B cell (primary cell): ENCODE data around the gene KTI12. TPM values are rescaled to one million over a fixed set of nuclear protein-coding genes. Genes with fewer than 3 reads are reported as not detected.

Source experiments
- ATAC-seq: fragments of 200-7000 bp; cut with Tn5 transposase; one replicate; pipeline ENCODE4 v1.10.0; 2021; ENCODE audit warnings: low read depth, mild to moderate bottlenecking, moderate number of reproducible peaks, moderate library complexity
- CTCF ChIA-PET: fragments of 350-600 bp; sonication (Branson Sonifier 250); formaldehyde crosslinking; loops from one replicate; lab custom pipeline; 2021; ENCODE audit warnings: antibody characterized with exemption, inconsistent platforms; lab: Charles Lee
- POLR2A ChIA-PET: fragments of 350-600 bp; sonication (Branson Sonifier 250); formaldehyde crosslinking; loops from one replicate; lab custom pipeline; 2021; ENCODE audit warnings: antibody characterized with exemption; lab: Charles Lee
- DNase-seq: peaks from one replicate; pipeline ENCODE4 v3.0.0; 2013
- H2AFZ ChIP-seq: 2 replicates; pipeline ENCODE4 v1.6.1; 2012; ENCODE audit warnings: mild to moderate bottlenecking, low read depth, low read length; ENCODE audit not compliant: insufficient read depth, poor library complexity, severe bottlenecking
- H3K27ac ChIP-seq, 2 donors: 1 replicate in 1 of 2; 2 replicates in 1 of 2; pipeline ENCODE4 v1.5.1; 2012 to 2013; ENCODE audit warnings: low read length in 2 of 2, mild to moderate bottlenecking in 2 of 2, moderate library complexity in 1 of 2
- H3K27me3 ChIP-seq, 4 experiments: fragments of 200-600 bp in 1 of 4; sonication (generic) in 1 of 4; replicated peaks in 1 of 4; 1 replicate in 2 of 4; 2 replicates in 2 of 4; pipeline versions ENCODE4 v1.6.1 to v1.7.0; 2013 to 2016; ENCODE audit warnings: low read length in 3 of 4, mild to moderate bottlenecking in 2 of 4, mixed read lengths in 1 of 4, moderate library complexity in 1 of 4; ENCODE audit not compliant: insufficient read depth in 4 of 4, control insufficient read depth in 3 of 4; ENCODE audit errors: control extremely low read depth in 1 of 4
- H3K36me3 ChIP-seq, 2 experiments: replicated peaks in 1 of 2; 1 replicate in 1 of 2; 2 replicates in 1 of 2; pipeline versions ENCODE4 v1.6.1 to v1.7.1; 2013; ENCODE audit warnings: low read length in 1 of 2; ENCODE audit not compliant: insufficient read depth in 2 of 2, control insufficient read depth in 1 of 2; ENCODE audit errors: control extremely low read depth in 1 of 2, extremely low read depth in 1 of 2
- H3K4me1 ChIP-seq, 2 donors: fragments of 200-600 bp in 1 of 2; sonication (generic) in 1 of 2; 1 replicate in 1 of 2; 2 replicates in 1 of 2; pipeline versions ENCODE4 v1.5.1 to v1.6.1; 2013 to 2017; ENCODE audit warnings: low read length in 2 of 2; ENCODE audit not compliant: control insufficient read depth in 2 of 2, insufficient read depth in 2 of 2
- H3K4me2 ChIP-seq: replicated peaks from 2 replicates; pipeline ENCODE3; 2012; ENCODE audit warnings: mild to moderate bottlenecking, low read depth, low read length; ENCODE audit not compliant: poor library complexity, severe bottlenecking
- H3K4me3 ChIP-seq, 5 experiments: fragments of 200-600 bp in 1 of 5; sonication (generic) in 1 of 5; 1 replicate in 3 of 5; 2 replicates in 2 of 5; pipeline versions ENCODE4 v1.5.1 to v1.7.0; 2011 to 2016; ENCODE audit warnings: low read length in 4 of 5, mild to moderate bottlenecking in 4 of 5, low read depth in 2 of 5, control low read depth in 1 of 5, moderate library complexity in 1 of 5; ENCODE audit not compliant: insufficient read depth in 1 of 5; ENCODE audit errors: control extremely low read depth in 1 of 5, extremely low read depth in 1 of 5
- H3K79me2 ChIP-seq: fragments of 200-600 bp; sonication (generic); one replicate; pipeline ENCODE4 v1.6.0; 2016; ENCODE audit warnings: low read length; ENCODE audit not compliant: control insufficient read depth, insufficient read depth
- H3K9ac ChIP-seq: fragments of 200-600 bp; sonication (generic); 2 replicates; pipeline ENCODE4 v1.6.1; 2017; ENCODE audit warnings: mild to moderate bottlenecking, low read length, moderate library complexity
- H3K9me3 ChIP-seq, 3 donors: one replicate each; pipeline versions ENCODE4 v1.6.1 to v1.7.1; 2013; ENCODE audit warnings: low read length in 2 of 3; ENCODE audit not compliant: control insufficient read depth in 2 of 3, insufficient read depth in 1 of 3; ENCODE audit errors: control extremely low read depth in 1 of 3
- H4K20me1 ChIP-seq: 2 replicates; pipeline ENCODE4 v1.6.0; 2012; ENCODE audit warnings: mild to moderate bottlenecking, low read length; ENCODE audit not compliant: insufficient read depth, control insufficient read depth, poor library complexity, severe bottlenecking
- H3K27ac Mint-ChIP-seq: one replicate; pipeline ENCODE4 v1.8.0; 2021; ENCODE audit warnings: mixed read lengths
- H3K27me3 Mint-ChIP-seq: one replicate; pipeline ENCODE4 v1.8.0; 2021; ENCODE audit warnings: mixed read lengths
- H3K4me1 Mint-ChIP-seq: one replicate; pipeline ENCODE4 v1.8.0; 2021; ENCODE audit warnings: mixed read lengths
- H3K4me3 Mint-ChIP-seq: one replicate; pipeline ENCODE4 v1.8.0; 2021; ENCODE audit warnings: mixed read lengths
- H3K9me3 Mint-ChIP-seq: one replicate; pipeline ENCODE4 v1.8.0; 2022; ENCODE audit warnings: mixed read lengths; ENCODE audit not compliant: insufficient read depth
- EZH2 ChIP-seq: IDR thresholded peaks from 2 replicates; pipeline ENCODE4 v1.6.1; 2012; ENCODE audit warnings: borderline replicate concordance, low read depth, mild to moderate bottlenecking, moderate library complexity, low read length; ENCODE audit not compliant: insufficient read depth, poor library complexity, severe bottlenecking
- WGBS: methylation state at CpG from one replicate; pipeline ENCODE4 v1.1.5; 2013; ENCODE audit warnings: missing lambda C conversion rate; ENCODE audit not compliant: insufficient coverage; 5-methylcytosine and 5-hydroxymethylcytosine counted together
- intact Hi-C: fragments of 100-400 bp; cut with micrococcal nuclease; formaldehyde crosslinking; loops from one replicate; pipeline ENCODE4 v1.10.0; 2022
- polyA plus RNA-seq: library from polyadenylated mRNA; depleted of rRNA; stranded (reverse); fragments of >200 nt; gene quantifications from 2 replicates; pipeline ENCODE4 v1.2.3, GENCODE V29; 2012
- total RNA-seq, 2 donors: library from RNA; stranded (reverse); fragments of 120-200 nt in 1 of 2; gene quantifications; 1 replicate in 1 of 2; 2 replicates in 1 of 2; pipeline versions ENCODE4 v1.2.3 to v1.2.4, GENCODE V29; 2013 to 2022
- TF ChIP-seq, protein P1 (sequence below): fragments of 200-600 bp; IDR thresholded peaks from one replicate; pipeline ENCODE4 v1.8.0; 2022; ENCODE audit warnings: antibody characterized with exemption, mild to moderate bottlenecking

Gene KTI12
- total and polyA plus RNA-seq, 2 donors (not counting 1 experiment from before 2014, with no cell fraction given) = 14.7 to 22.5 TPM

DNA sequence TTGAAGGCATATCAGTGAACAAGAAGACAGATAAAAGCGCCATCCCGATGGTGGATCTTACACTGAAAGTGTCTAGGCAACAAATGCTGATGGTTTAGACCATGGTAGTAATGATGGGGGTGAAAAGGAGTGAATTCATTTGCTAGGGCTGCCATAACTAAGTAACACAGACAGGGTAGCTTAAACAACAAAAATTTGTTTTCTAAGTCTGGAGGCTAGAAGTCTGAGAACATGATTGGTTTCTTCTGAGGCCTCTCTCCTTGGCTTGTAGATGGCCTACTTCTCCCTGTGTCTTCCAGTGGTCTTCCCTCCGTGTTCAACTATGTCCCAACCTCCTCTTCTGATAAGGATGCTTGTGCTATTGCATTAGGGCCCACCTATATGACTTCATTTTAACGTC is 29.7 kb downstream of the KTI12 start:
- no peaks in the 10 kb centered on the region for H3K36me3 ChIP-seq
- H4K20me1 ChIP-seq = no peaks in the 10 kb centered on the region
- ChIA-PET POLR2A (no interaction called here), CTCF (interaction anchor here (3.2 kb wide), 1 partner anchor 106 kb away, joined by 20 read pairs; no protein-coding TSS in a partner anchor)
- Mint-ChIP-seq H3K27ac (no peak overlapping the region), H3K4me1 (no peaks in the 10 kb centered on the region), H3K27me3 (peaks cover 28% of the 10 kb centered on the region), H3K4me3 (no peak overlapping the region), H3K9me3 (no peaks in the 10 kb centered on the region)
- no peak overlapping the region for H3K4me2 ChIP-seq
- H3K4me1 ChIP-seq = no peaks in the 10 kb centered on the region
- WGBS = 61% methylated on average over 3 of the region's 4 CpGs
- no peak overlapping the region for H2AFZ ChIP-seq
- peaks cover 0 to 11% (median 0%) of the 10 kb centered on the region in 4 experiments for H3K27me3 ChIP-seq
- ATAC-seq = no peak
- no peaks in the 10 kb centered on the region for H3K9me3 ChIP-seq
- no peak overlapping the region for H3K4me3 ChIP-seq
- no peaks in the 10 kb centered on the region for H3K79me2 ChIP-seq
- DNase-seq = no peak
- H3K9ac ChIP-seq = no peak overlapping the region
- intact Hi-C loops = no loop called here
- no peak for TF ChIP-seq EZH2
- TF ChIP-seq, protein P1, sequence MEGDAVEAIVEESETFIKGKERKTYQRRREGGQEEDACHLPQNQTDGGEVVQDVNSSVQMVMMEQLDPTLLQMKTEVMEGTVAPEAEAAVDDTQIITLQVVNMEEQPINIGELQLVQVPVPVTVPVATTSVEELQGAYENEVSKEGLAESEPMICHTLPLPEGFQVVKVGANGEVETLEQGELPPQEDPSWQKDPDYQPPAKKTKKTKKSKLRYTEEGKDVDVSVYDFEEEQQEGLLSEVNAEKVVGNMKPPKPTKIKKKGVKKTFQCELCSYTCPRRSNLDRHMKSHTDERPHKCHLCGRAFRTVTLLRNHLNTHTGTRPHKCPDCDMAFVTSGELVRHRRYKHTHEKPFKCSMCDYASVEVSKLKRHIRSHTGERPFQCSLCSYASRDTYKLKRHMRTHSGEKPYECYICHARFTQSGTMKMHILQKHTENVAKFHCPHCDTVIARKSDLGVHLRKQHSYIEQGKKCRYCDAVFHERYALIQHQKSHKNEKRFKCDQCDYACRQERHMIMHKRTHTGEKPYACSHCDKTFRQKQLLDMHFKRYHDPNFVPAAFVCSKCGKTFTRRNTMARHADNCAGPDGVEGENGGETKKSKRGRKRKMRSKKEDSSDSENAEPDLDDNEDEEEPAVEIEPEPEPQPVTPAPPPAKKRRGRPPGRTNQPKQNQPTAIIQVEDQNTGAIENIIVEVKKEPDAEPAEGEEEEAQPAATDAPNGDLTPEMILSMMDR = no peak
- H3K27ac ChIP-seq = no peak overlapping the region

- ATAC-seq (peak; percentile 97), DNase-seq (peak; percentile 82)
- H3K4me3 Mint-ChIP-seq = no peak overlapping the region
- Histone ChIP-seq H3K9ac (no peak overlapping the region), H3K79me2 (no peaks in the 10 kb centered on the region), H4K20me1 (no peaks in the 10 kb centered on the region), H3K27ac (no peak overlapping the region), H3K36me3 (no peaks in the 10 kb centered on the region), H3K27me3 (peaks cover 0 to 7% (median 0%) of the 10 kb centered on the region in 4 experiments), H3K9me3 (no peaks in the 10 kb centered on the region), H3K4me3 (no peak overlapping the region), H2AFZ (no peak overlapping the region), H3K4me1 (no peaks in the 10 kb centered on the region), H3K4me2 (no peak overlapping the region)
- CTCF ChIA-PET = interaction anchor here (0.6 to 4.5 kb wide), 2 partner anchors 68 to 105 kb away, joined by 3 to 47 read pairs; no protein-coding TSS in a partner anchor
- intact Hi-C loops = no loop called here
- peaks cover 30% of the 10 kb centered on the region for H3K27me3 Mint-ChIP-seq
- no peak overlapping the region for H3K27ac Mint-ChIP-seq
- TF ChIP-seq, protein P1 = peak; percentile 94
- no peak for TF ChIP-seq EZH2
- H3K4me1 Mint-ChIP-seq = no peaks in the 10 kb centered on the region
- H3K9me3 Mint-ChIP-seq = no peaks in the 10 kb centered on the region
- 40% methylated on average over 4 of the region's 9 CpGs for WGBS
- POLR2A ChIA-PET = no interaction called here
Observed at GRCh38 chr1:52002038-52002917, 31.3 kb downstream of the KTI12 start.
